ENCODE data around the gene HMGA1.

HMGA1 gene

GRCh38 chr6:34223956-34224940 is 12.4 kb upstream of the HMGA1 start:
- peak overlapping the region; percentile 17 for H3K4me3 ChIP-seq (ENCODE audit: low read depth, low read length)

DNA sequence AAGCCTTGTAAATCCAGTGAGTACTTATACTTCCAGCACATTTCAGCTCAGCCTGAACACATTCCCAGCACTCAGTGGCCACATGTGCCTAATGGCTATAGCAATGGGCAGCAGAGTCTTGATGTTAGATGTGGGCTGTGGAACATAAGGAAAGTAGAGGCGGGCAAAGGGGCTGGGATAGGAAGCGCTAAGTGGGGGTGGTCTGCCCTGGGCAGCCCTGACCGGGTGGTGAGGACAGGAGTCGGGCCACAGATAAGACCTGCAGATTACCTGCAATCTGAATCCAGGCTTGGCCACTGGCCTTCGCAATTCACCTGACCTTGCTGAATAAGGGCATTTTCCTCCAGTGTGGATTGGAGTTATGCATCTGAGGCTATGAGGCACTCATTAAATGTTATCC is 11.1 kb upstream of the HMGA1 start:
- H3K4me3 ChIP-seq (ENCODE audit: low read depth, low read length): no peak overlapping the region

DNA sequence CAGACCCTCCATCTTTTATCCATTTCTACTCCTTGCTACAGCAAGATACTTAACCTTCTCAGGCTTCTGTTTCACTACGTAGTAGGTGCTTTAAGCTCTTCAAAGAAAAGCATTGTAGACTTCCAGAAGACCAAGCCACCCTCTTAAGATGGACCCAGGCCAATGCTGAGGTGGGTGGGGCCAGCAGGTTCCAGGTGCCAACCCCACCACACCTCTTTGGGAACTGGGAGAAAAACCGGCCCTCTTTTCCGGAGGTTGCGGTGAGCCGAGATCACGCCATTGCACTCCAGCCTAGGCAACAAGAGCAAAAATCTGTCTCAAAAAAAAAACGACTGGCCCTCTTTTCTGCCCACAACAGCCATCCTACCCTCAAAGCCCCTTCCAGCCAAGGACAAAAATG is 10.6 kb upstream of the HMGA1 start:
- no peak overlapping the region for H3K4me3 ChIP-seq (ENCODE audit: low read depth, low read length)

DNA sequence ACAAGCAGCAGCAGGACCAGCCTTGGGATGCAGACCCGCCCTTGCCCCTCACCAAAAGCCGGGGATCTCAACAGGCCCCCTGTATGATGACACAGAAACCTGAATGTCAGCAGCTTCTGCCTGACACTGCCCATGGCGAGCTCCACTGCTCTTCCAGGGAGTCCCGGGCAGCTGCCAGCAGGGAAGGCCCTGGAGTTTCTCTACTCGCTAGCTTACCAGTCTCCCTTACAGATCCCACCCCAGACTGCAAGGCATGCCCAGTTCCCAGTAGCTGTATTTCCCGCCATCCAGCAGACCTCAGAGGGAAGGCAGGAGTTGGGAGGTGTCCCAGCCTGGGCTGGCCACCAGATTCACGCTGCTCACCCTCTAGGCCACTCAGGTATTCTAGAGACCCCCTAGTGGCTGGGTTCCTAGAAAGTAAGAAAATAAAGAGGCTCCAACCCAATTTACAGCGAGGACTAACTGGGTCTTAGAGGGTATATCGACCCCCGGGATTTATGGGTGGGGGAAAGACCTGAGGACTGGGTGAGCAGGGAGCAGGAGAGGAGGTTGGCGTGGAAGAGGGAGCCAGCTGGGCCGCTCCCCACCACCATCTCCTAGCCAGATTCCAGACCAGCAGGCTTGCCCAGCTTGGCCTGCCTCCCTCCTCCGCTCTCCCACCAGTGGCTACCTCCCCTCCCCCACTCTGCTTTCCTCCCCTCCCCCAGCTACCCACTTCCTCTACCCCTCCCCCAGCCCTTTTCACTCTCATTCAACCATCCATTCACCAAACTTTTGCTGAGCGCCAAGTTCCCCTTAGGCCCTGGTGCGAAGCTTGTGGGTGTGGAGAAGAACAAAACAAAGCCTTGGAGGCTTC is 9.7 kb upstream of the HMGA1 start:
- H3K4me3 ChIP-seq (ENCODE audit: low read depth, low read length): no peak overlapping the region

- H3K4me3 ChIP-seq (ENCODE audit: low read depth, low read length): no peak overlapping the region
These were observed 8.8 kb upstream of the HMGA1 start for GRCh38 chr6:34227761-34228421.

- H3K4me3 ChIP-seq (ENCODE audit: low read depth, low read length): no peak overlapping the region
These were observed 6.8 kb upstream of the HMGA1 start for GRCh38 chr6:34229877-34230276.

DNA sequence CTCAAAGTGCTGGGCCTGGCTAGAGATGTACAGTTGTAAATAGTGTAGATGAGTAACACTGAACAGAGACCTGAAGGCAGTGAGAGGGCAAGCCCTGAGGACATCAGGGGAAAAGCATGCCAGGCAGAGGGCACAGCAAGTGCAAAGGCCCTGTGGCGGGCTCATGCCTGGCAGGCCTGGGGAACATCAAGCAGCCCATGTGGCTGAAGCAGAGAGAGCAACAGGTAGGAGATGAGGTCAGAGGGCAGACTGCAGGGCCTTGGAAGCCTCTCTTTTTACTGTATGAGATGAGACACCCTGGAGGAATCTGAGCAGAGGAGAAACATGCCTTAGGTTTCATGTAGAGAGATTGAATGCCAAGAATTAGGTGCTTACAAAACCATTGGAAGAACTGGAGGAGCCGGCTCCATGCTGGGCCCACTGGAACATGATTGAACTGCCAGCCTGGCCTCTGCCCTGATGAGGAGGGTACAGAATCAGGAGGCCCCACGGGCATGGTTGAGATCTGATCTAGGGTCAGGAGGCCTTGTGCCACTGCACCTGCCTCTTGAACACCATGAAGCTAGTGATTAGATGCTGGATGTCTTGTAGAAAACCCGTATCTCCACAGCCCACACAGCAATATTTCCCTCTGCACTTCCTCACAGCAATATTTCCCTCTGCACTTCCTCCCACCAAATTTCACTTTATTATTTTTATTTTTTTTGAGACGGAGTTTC is 5.9 kb upstream of the HMGA1 start:
- H3K4me3 ChIP-seq (ENCODE audit: low read depth, low read length): no peak overlapping the region

DNA sequence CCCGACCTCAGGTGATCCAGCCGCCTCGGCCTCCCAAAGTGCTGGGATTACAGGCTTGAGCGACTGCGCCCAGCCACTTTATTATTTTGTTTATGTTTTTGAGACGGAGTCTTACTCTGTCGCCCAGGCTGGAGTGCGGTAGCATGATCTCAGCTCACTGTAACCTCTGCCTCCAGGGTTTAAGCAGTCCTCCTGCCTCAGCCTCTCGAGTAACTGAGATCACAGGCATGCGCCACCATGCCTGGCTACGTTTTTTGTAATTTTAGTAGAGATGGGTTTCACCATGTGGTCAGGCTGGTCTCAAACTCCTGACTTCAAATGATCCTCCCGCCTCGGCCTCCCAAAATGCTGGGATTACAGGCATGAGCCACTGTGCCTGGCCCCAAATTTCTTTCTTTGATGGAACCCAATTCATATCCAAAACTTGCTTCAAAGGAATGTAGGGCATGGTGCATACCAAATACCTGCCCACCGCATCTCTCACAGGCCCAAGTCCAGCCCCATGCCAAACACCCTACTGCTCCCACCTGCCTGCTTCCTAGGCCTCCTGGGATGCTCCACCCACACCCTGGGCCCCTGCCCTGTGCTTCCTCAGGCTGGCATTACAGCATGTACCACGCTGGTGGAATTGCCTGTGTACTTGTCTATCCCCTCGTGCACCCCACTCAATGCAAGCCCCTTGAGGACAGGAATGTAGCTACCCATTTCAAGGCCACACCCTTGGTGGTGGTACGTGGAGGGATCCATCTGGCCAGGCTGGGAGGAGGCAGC is 4.9 kb upstream of the HMGA1 start:
- no peak overlapping the region for H3K4me3 ChIP-seq (ENCODE audit: low read depth, low read length)

- H3K4me3 ChIP-seq (ENCODE audit: low read depth, low read length): no peak overlapping the region
These were observed 3.8 kb upstream of the HMGA1 start for GRCh38 chr6:34232901-34233300.

- no peak overlapping the region for H3K4me3 ChIP-seq (ENCODE audit: low read depth, low read length)
These were observed 2.8 kb upstream of the HMGA1 start for GRCh38 chr6:34233867-34234266.

- H3K4me3 ChIP-seq (ENCODE audit: low read depth, low read length): peak overlapping the region; percentile 24
These were observed 1.9 kb upstream of the HMGA1 start for GRCh38 chr6:34234667-34235306.

DNA sequence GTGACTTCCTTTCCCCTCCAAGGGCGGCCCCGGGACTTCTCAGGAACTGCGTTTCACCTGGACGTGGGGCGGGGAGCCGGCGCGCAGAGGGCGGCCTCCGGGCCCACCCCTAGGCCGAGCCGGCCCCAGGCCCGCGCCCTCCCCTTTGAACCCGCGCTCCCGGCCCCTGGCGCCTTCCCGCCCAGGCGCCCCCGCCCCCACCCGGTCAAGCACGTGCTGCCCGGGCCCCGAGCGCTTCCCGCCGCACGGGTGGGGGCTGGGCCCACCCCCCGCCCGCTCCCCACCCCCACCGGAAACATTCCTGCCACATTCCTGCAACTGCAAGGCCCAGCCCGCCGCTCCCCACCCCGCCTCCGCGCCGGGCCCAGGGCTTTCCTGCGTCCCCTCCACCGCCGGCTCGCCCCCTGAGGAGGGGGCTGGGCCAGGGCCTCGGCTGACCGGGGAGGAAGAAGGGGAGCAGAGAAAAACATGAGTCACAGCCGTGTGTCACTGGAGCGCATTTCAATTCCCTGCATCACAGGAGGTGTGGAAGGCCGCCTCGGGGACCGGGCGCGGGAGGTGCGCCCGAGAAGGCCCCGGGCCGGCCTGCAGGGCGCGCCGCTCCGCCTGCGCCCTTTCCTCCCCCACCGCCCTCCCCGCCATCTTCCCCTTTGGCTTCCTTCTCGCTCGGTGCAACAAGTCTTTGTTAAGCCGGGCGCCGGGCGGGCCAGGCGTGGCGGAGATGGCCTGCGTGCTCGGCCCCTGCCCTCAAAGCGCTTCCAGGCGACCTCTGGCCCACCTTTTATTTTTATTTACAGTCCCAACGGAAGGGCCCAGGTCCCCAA is 1.2 kb upstream of the HMGA1 start:
- peak overlapping the region; percentile 86 for H3K4me3 ChIP-seq (ENCODE audit: low read depth, low read length)

DNA sequence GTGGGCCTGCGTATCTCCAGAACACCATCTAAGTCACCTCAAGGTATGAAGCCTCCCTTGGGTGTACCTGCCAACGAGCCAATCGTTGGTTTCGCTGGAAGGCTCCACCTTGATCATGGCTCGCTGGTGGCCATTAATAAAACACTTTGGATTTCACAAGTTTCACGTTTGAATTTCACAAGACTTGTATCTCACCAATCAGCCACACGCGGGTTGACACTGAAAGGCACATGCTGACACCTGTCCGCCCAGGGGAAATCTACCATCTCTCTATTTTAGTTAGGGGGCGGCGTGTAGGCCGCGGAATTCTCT is 586 bp upstream of the HMGA1 start:
- peak overlapping the region; percentile 86 for H3K4me3 ChIP-seq (ENCODE audit: low read depth, low read length)

DNA sequence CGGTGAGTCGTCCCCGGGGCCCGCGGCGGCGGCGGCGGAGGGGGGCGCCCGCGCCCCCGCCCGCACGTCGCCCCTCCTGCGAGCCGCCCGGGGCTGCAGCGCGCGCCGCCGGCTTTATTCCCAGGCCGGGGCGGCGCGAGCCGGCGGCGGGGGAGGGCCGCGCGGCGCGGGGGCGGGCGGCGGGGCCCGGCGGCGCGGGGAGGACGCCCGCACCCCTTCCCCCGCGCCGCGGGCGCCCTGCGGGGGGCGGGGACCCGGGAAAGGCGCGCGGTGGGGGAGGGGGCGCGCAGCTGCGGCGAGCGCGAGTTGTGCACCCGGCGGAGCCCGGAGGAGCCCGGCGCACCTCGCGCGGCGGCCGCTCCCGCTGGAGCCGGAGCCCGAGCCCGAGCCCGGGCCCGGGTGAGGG is 646 bp downstream of the HMGA1 start:
- peak overlapping the region; percentile 87 for H3K4me3 ChIP-seq (ENCODE audit: low read depth, low read length)

DNA sequence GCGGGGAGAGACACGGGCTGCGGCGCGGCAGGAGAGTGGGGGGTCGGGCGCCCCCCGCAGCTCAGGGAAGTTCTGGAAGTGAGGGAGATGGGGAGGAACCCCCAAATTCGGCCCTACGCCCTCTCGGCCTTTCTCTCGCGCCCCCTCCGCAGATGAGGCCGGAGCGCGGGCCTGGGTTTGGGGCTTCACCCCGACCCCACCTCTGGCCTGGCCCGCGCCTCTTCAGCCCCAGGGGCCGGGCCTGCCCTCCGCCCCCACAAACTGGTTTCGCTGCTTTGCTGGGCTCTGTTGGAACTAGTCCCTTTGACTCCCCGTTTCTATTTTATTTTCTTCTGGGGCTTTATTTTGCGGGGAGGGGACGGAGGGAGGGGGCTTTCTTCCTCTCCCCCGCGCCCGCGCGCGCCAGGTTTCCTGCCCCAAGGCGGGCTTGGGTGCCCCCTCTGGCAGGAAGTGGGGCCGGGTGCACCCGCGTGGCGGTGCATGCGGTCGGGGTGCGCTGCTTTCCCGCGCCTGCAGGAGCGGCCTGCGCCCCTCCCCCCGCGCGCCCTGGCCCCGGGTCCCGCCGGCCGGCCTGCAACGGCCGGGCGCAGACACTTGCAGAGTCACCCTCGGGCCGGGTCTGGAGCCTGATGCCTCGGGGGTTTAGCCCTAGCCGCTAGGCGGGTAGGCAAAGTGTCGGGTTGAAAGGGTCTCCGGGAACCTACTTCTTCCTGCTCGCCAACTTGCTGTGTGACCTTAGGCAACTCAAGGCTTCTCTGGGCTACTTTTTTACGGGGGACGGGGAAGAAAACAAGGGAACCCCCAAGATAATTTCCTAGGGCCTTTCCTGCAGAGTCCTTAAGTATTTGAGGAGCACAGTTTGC is 1.3 kb downstream of the HMGA1 start:
- H3K4me3 ChIP-seq (ENCODE audit: low read depth, low read length): peak overlapping the region; percentile 87

DNA sequence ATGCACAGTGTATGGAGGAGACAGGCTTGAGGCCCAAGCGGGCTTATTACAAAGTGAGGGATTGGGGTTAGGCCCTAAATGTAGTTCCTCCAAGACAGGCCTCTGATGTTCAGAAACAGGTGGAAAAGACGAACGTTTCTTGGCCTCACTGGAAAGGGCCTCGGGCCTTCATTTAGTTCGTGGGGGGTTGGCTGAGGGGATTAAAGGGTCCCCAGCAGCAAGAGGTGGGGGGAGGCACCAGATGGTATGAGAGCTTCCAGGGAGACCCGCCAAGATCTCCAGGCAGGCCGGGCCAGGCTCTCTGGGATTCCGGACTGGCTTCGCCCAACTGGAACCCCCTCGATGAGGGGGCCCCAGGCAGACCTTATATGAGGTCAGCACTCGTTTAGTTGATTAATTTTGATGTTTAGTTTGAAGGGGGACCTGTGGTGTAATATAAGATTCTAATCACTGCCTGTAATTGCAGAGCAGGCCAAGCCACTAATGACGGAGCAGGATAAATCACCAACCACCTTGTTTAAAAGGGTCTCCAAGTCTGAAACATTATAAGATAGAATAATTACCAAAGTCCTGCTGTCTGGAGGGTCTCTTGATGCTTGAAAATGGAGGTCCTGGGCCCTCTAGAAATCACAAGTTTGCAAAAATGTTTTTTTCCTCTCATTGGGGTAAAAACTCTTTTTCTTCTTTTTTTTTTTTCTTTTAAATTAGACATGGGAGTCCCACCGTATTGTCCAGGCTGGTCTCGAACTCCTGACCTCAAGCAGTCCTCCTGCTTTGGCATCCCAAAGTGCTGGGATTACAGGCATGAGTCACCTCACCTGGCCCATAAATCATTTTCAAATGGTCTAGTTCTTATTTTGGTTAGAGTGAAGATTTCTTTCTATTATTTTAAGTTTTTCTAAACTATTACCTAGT is 2.2 kb downstream of the HMGA1 start:
- peak overlapping the region; percentile 87 for H3K4me3 ChIP-seq (ENCODE audit: low read depth, low read length)

DNA sequence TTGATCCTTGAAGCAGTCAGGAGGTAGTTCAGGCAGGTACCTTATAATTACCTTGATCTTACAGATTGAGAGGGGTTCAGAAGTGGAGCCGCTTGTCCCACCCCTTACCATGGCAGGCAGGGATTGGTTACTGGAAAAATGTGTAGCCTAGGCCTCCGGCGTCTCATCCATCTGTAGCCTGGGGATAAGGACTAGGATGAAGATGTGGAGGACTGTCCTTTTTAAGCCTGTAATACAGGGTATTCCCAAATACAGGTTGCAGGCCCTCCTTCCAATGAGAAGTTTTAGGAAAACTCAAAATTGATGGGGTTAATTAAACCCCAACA is 2.8 kb downstream of the HMGA1 start:
- H3K4me3 ChIP-seq (ENCODE audit: low read depth, low read length): peak overlapping the region; percentile 87
